ENCODE results near the gene SLC25A18. TPM values are rescaled to one million over a fixed set of nuclear protein-coding genes. Genes with fewer than 3 reads are reported as not detected.

Gene SLC25A18
- total RNA-seq, 1 experiment from 2014 or later, result 0.28 TPM

- Mint-ChIP-seq H3K36me3 (ENCODE audit: insufficient read depth, unreplicated experiment) (peaks cover 29% of the 10 kb centered on the region), H3K27ac (ENCODE audit: unreplicated experiment) (no peak overlapping the region), H3K27me3 (ENCODE audit: unreplicated experiment) (no peaks in the 10 kb centered on the region), H3K9me3 (ENCODE audit: low read depth, unreplicated experiment) (no peaks in the 10 kb centered on the region), H3K4me3 (ENCODE audit: low read depth, unreplicated experiment) (no peak overlapping the region), H3K4me1 (ENCODE audit: low read depth, unreplicated experiment) (no peaks in the 10 kb centered on the region)
- intact Hi-C loops (cut with micrococcal nuclease; ENCODE audit: unreplicated experiment), result no loop called here
- CTCF ChIA-PET, result no interaction called here
- DNase-seq, result no peak
- TF ChIP-seq CTCF (IDR thresholded peaks at IDR 0.05; ENCODE audit: unreplicated experiment), result no peak
- no TSS peak for BruUV-seq (replicated peaks)
Observed at GRCh38 chr22:17613280-17613679, 50.0 kb downstream of the SLC25A18 start.

GRCh38 chr22:17627961-17628405 is 64.7 kb downstream of the SLC25A18 start:
- H3K4me3 Mint-ChIP-seq (ENCODE audit: low read depth, unreplicated experiment), result peak overlapping the region; percentile 89
- no peaks in the 10 kb centered on the region for H3K27me3 Mint-ChIP-seq (ENCODE audit: unreplicated experiment)
- H3K4me1 Mint-ChIP-seq (ENCODE audit: low read depth, unreplicated experiment), result peaks cover 3% of the 10 kb centered on the region
- no peak for DNase-seq
- peak overlapping the region; percentile 99 for H3K27ac Mint-ChIP-seq (ENCODE audit: unreplicated experiment)
- TF ChIP-seq CTCF (IDR thresholded peaks at IDR 0.05; ENCODE audit: unreplicated experiment), result no peak
- no peaks in the 10 kb centered on the region for H3K9me3 Mint-ChIP-seq (ENCODE audit: low read depth, unreplicated experiment)
- TSS peak; percentile 87 for BruUV-seq (replicated peaks)
- intact Hi-C loops (cut with micrococcal nuclease; ENCODE audit: unreplicated experiment), result loop anchor here (5.0 kb wide), 1 partner anchor 74 kb away; no protein-coding TSS in a partner anchor
- CTCF ChIA-PET, result no interaction called here
- peaks cover 24% of the 10 kb centered on the region for H3K36me3 Mint-ChIP-seq (ENCODE audit: insufficient read depth, unreplicated experiment)

GRCh38 chr22:17628406-17629172 is 65.3 kb downstream of the SLC25A18 start, which contains the start of gene ATP6V1E1:
Gene ATP6V1E1 (minus strand): TSS chr22:17628749. CDS start chr22:17628635, 114 bp downstream.
- CTCF ChIA-PET, result no interaction called here
- no TSS peak for BruUV-seq (replicated peaks)
- H3K27ac Mint-ChIP-seq (ENCODE audit: unreplicated experiment), result peak within 1 kb of the TSS; percentile 99
- DNase-seq, result peak; percentile 96
- no peaks in the 10 kb centered on the region for H3K9me3 Mint-ChIP-seq (ENCODE audit: low read depth, unreplicated experiment)
- intact Hi-C loops (cut with micrococcal nuclease; ENCODE audit: unreplicated experiment), result loop anchor here (5.0 kb wide), 1 partner anchor 74 kb away; no protein-coding TSS in a partner anchor
- H3K4me3 Mint-ChIP-seq (ENCODE audit: low read depth, unreplicated experiment), result peak within 1 kb of the TSS; percentile 89
- peaks cover 9% of the 10 kb centered on the region for H3K4me1 Mint-ChIP-seq (ENCODE audit: low read depth, unreplicated experiment)
- no peak for TF ChIP-seq CTCF (IDR thresholded peaks at IDR 0.05; ENCODE audit: unreplicated experiment)
- H3K36me3 Mint-ChIP-seq (ENCODE audit: insufficient read depth, unreplicated experiment), result peaks cover 24% of the 10 kb centered on the region
- no peaks in the 10 kb centered on the region for H3K27me3 Mint-ChIP-seq (ENCODE audit: unreplicated experiment)

- Mint-ChIP-seq H3K27me3 (ENCODE audit: unreplicated experiment) (no peaks in the 10 kb centered on the region), H3K27ac (ENCODE audit: unreplicated experiment) (peak overlapping the region; percentile 99), H3K4me3 (ENCODE audit: low read depth, unreplicated experiment) (peak overlapping the region; percentile 89), H3K9me3 (ENCODE audit: low read depth, unreplicated experiment) (no peaks in the 10 kb centered on the region), H3K4me1 (ENCODE audit: low read depth, unreplicated experiment) (peaks cover 15% of the 10 kb centered on the region), H3K36me3 (ENCODE audit: insufficient read depth, unreplicated experiment) (peaks cover 24% of the 10 kb centered on the region)
- CTCF ChIA-PET, result no interaction called here
- no peak for TF ChIP-seq CTCF (IDR thresholded peaks at IDR 0.05; ENCODE audit: unreplicated experiment)
- no peak for DNase-seq
- TSS peak; percentile 80 for BruUV-seq (replicated peaks)
- intact Hi-C loops (cut with micrococcal nuclease; ENCODE audit: unreplicated experiment), result loop anchor here (5.0 kb wide), 1 partner anchor 73 kb away; no protein-coding TSS in a partner anchor
Observed at GRCh38 chr22:17629173-17629489, 65.8 kb downstream of the SLC25A18 start.

Data from Calu3 (cell line).